ENCODE results near the gene COA8.
"Not testable (repeated sequence)": the region's sequence is repeated elsewhere in the genome, so short reads cannot be mapped to it uniquely, and the experiment has no call there.

The COA8 gene

DNA sequence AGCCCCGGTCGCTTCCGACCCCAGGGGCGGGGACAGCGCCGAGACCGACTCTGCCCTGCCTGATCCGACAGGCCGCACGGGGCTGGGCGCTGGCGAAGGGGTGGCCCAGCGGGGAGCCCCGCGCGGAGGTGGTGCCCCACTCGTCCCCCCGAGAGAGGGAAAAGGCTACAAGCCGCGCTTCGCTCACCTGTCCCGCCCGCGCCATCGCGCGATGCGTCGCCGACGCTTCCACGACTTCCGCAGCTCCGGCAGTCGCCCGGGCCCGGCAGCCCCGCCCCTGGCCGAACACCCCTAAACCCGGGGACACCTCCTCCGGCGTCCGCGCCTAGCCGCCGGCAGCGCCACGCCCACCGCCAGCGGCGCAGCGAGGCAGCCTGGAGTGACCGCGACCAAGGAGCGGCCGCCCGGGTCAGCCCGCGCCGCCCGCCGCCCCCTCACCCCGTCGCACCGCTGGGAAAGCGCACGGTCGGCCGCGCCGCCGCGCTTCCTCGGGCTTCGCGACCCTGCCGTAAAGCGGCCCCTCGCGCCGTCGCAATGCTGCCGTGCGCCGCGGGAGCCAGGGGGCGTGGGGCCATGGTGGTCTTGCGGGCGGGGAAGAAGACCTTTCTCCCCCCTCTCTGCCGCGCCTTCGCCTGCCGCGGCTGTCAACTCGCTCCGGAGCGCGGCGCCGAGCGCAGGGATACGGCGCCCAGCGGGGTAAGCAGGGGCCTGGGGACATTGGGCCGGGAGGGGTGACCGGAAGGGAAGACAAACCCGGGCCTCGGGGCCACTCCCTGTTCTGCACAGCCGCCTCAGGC lies at the start of gene COA8, which contains the start of gene BAG5:
TSS of gene COA8 (plus strand) at position 532 of the 797 bp plus-strand sequence. CDS start at position 574, 42 bp downstream.
TSS of gene BAG5 (minus strand) at position 229 of the 797 bp plus-strand sequence. CDS start 1,493 bp downstream, outside the sequence.
- DNase-seq, result peak; percentile 90

- DNase-seq, result peak; percentile 19
Observed at GRCh38 chr14:103514596-103515421, 48.0 kb upstream of the COA8 start.

- no peak for DNase-seq
Observed at GRCh38 chr14:103516426-103517173, 46.2 kb upstream of the COA8 start.

DNA sequence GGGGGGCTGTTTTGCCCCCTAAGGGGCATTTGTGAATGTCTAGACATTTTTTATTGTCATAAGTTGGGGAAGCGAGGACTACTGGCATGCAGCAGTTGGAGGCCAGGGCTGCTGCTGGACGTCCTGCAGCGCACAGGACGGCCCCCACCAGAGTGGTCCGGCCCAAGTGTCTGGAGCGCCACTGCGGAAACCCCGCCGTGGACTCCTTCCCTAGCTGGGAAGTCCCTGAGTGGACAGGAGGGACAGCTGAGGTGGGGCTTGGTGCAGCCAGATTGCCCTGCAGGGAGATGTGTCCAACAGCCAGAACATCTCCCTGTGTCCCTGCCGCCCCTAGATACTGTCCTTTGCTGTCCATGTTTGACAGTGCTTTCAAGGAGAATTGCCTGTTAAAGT lies 45.6 kb upstream of the COA8 start:
- DNase-seq, result peak; percentile 36

DNA sequence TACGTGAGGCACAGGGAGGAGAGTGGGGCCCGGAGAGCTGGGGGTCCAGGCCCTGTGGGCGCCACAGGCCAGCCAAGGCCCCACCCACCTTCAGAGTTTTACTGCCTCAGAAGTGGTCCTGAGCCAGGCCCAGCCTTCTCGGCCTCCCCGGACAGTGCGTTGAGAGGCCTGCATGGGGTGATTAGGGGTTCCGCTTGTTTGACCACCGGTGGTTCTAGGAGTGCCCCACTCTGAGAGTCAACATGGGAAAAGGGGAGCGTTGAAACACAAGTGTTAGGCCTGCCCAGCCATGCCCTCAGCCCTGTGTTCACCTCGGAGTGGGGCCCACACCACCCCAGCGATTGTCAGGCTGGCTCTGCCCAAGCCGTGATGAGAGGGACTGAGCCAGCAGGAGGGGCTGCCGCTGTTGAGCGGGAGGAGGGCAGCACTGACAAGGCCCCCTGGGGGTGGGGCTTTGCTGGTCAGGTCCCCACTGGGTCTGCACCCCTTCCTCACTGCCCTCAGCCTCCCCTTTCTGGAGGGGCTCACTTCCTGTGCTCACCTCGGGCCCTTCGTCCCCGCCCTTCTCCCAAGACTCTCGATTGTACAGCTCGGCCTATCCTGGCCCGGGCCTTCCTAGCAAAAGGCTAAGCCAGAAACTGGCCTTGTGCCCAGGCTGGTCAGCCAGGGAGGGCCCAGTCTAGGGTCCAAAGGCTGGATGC lies 44.9 kb upstream of the COA8 start:
- DNase-seq, result peak; percentile 47

DNA sequence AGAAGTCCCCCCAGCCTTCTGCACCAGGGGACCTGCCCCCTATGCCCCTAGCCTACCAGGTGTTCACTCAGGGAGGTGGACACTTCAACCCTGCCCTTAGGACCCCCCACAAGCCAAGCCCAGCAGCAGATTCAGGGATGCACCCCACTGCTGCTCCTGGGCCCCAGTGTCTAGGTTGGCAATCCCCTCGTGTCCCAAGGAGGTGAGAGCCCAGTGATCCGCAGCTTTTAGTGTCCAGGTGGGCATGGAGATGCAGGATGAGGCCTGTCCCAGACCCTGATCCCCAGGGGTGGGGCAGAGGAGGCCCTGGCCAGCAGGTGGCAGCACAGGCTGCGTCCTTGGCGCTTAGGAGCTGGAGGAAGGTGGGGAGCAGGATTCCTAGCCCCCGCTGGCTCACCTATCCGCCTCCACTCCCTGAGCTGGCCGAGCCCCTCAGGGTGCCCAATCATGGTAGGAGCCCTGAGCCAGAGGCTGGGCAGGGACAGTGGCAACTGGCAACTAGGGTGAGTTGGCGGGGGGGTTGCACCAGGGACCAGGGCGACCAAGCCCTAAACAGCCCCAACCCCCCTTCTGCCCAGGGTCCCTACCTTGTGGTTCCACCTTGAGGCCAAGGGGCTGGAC lies 44.2 kb upstream of the COA8 start:
- DNase-seq, result peak; percentile 66

DNA sequence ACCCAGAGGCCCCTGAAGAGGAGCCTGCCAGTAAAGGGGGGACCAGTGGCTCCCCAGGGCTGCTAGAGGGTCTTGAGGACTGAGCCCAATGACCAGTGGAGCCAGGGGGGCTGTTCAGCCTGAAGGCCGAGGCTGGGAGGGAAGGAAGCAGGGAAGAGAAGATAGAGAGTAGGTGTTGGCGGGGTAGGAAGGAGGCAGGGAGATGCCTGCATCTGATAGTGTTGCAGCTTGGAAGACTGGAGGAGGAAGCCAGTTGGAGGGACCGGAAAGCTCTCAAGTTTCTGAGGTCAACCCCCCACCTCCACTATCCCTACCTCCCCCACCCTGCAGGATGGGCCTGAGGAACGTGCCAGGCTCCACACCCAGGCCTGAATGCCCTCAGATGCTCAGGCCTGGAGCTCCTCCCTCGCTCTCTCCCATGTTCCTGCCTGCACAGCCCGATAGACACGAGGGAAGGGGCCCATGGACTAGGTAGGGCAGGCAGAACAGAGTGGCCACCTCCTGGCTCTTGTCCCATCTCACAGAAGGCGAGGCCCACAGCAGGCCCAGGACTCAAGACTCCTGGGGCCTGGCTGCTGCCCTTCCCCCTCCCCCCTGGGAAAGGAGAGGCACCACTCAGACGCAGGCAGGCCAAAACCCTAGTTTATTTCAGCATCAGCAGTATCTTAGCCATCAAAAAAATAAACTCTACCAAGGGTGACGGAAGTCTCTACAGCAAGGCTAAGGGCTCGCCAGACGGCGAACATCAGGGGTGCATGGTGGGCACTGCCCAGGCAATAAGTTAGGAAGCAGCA lies 43.5 kb upstream of the COA8 start:
- peak; percentile 32 for DNase-seq

- peak; percentile 45 for DNase-seq
Observed at GRCh38 chr14:103519837-103520212, 42.9 kb upstream of the COA8 start.

- DNase-seq, result peak; percentile 35
Observed at GRCh38 chr14:103520269-103520656, 42.5 kb upstream of the COA8 start.

DNA sequence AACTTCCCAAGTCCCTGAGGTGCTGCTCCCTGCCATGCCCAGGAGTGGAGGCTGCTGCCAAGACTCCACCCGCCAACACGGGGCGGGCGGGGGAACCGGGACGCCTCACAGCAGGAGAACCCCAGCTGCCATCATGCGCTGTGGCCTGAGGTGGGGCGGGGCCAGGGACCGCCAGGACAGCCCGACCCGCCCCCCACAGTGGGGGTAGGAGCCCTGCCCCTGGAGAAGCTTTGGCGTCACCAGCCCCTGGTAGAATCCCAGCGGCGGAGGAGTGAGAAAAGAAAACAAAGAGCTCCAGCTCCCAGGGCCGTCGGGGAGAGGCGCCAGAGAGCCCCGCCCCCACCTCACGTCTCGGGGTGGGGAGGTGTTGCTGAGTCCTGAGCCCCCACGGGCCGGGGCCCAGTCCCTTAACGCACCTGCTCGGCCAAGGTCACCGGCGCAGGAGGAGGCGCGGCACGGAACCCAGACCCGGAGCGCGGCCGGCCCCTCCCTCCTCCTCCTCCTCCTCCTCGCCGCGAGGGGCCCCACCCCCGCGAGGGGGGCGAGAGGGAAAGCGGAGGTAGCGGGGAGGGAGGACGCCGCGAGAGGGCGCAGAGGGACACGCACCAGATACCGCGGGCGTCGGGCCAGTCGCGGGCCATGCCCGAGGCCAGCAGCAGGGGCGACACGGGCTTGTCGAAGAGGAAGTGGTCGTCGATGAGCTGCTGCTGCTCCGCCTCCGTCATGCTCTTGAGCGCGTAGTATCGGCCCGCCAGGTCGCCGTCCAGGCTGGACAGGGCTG lies 41.9 kb upstream of the COA8 start:
- DNase-seq, result peak; percentile 84

DNA sequence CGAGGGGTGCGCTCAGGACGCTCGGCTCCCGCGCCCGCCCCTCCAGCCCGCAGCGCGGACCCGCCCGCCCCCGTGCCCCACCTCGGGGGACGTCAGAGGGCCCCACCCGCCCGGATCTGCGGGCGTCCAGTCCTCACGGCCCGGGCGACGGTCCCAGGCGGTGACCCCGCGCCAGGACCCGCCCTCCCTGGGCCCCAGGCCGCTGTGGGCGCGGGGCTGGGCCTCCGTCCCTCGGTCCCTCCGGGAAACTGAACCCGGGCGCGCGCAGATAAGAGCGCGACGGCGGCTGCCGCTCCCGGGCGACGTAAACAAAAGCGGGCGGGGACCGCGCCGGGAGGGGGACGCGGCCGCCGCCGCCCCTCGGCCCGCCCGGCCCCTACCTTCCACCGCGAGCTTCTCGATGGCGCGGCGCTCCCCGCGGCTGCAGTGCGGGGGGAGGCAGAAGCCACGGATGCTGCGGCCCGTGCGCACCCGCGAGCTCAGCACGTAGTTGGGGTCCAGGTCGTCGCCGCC lies 41.3 kb upstream of the COA8 start:
- DNase-seq, result no peak

DNA sequence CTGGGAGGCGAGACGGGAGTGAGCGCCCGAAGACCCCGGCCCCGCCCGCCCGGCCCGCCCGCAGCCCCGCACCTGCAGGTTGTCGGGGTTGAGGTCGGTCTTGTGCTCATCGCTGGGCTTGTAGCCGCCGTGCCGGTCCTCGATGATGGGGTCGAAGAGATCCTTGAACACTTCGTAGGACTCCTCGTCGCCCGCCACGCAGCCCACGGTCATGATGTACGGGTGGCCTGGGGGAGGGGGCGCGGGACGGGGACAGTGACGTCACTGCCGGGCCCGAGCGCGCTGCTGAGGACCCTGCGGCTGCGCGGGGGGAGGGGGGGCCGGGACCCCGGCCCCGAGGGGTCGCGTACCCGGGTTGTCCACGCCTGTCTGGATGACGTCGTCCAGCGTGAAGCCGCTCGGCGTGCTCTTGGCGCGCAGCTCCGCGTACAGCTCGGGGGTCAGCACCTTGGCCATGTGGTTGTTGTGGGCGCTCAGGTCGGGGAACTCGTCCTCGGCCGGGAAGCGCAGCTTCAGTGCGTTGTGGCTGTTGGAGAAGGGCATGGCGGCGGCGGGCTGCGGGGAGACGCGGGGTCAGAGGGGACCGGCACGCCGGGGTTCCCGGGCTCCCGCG lies 40.7 kb upstream of the COA8 start:
- peak; percentile 49 for DNase-seq

GRCh38 chr14:103522649-103523574 lies 39.8 kb upstream of the COA8 start, which contains the start of gene CKB:
CKB (minus strand) TSS chr14:103522830; CDS start chr14:103522493, 337 bp downstream.
- DNase-seq, result peak; percentile 76

GRCh38 chr14:103523575-103523954 lies 39.2 kb upstream of the COA8 start:
- DNase-seq, result no peak

DNA sequence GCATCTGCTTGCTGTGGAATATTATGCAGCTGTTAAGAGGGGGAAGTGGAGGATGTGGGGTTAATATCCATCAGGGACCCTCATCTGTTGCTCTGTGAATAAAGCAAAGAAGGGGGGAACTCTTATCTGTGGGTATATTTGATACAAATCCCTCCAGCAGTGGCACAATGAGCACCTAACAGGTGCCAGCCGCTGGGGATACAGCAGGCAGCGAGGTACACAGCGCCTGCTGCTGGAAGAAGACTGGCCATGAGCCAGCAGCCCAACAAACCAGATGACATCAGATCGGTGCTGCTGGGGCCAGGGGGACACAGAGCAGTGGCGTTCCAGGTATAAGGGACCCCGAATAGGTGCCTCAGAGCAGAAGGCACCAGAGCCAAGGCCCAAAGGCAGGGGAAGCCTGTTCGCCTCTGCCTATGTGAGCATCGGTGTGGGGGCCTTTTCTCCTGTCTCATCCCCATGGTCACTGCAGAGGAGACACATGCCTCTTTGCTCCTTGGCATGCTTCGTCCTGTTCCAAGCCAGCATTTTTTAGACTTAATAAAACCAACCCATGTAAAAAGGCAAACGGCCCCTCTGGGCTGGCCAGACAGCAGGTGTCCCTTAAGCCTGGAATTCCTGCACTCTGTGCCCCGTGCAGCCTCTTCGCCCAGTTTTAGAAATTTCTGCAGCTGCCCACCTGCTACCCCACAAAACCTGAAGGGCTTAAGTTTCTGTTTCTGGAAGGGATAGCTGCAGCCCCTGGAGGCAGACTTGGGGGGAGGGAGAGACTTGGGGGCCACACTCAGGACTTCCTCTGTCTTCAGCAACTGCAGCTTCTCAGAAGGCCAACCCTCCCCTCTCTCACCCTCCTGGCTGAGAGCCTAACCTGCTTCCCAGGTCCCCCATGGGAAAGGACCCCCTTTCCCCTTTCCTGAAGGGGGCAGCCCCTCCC lies 38.5 kb upstream of the COA8 start:
- no peak for DNase-seq

- DNase-seq, result not testable (repeated sequence)
Observed at GRCh38 chr14:103525430-103526246, 37.1 kb upstream of the COA8 start.
